ENCODE data around the gene GLYATL1B.
"Not testable (repeated sequence)": the region's sequence is repeated elsewhere in the genome, so short reads cannot be mapped to it uniquely, and the experiment has no call there.

The GLYATL1B gene, protein sequence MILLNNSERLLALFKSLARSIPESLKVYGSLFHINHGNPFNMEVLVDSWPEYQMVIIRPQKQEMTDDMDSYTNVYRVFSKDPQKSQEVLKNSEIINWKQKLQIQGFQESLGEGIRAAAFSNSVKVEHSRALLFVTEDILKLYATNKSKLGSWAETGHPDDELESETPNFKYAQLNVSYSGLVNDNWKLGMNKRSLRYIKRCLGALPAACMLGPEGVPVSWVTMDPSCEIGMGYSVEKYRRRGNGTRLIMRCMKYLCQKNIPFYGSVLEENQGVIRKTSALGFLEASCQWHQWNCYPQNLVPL

DNA sequence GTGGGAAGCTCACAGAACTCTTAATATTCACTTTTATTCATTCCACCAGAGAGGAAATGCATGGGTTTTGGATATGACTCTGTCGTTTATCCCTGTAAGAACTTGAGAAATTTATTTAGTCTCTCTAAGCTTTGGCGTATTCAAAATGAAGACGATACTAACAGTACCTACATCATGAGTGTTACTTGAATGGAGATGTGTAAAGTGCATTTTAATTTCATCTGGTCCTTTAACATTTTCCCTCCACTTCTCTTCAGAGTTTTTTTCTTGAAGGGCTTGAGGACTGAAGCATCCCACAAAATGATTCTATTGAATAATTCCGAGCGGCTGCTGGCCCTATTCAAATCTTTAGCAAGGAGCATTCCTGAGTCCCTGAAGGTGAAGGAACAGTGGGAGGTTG, at the start of gene GLYATL1B:
GLYATL1B (plus strand) TSS at position 301 of the 400 bp plus-strand sequence; CDS start at position 301, 0 bp downstream.
- DNase-seq, result not testable (repeated sequence)

DNA sequence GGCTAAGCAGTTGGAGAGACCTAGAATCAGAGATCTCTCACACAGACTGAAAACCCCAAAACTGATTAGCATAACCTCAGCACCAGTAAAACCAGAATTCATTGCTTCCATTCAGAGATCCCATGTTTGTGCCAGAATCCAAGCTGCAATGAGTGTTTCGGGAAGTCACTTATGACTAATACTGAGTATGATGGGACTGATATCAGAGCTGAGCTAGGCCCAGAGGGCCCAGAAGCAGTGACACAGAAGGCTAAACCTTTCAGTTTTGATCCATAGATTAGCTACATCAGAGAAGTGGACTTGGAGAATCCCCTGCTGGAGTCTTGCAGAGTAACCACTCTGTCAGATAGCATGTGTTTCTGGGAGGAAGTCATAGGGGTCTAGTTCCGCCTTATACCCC, 49.6 kb upstream of the GLYATL1B start:
- not testable (repeated sequence) for DNase-seq

DNA sequence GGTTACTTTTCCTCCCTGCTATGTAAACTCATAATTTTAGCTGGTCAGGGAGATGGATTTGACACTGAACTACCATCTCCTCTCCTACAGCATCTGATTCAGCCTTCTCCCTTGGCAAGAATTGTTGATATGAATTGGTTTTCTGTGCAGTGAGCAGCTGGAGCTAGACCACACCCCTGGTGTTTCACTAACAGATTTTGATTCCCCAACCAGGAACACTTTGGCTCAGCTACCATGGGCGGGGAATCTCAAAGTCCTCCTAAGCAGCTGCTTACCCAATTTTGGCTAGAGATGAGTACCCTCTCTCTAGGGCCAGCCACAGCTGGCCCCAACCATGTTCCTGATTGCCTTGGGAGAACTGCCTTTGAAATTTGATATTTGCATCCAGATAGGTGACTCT, 48.7 kb upstream of the GLYATL1B start:
- not testable (repeated sequence) for DNase-seq

DNA sequence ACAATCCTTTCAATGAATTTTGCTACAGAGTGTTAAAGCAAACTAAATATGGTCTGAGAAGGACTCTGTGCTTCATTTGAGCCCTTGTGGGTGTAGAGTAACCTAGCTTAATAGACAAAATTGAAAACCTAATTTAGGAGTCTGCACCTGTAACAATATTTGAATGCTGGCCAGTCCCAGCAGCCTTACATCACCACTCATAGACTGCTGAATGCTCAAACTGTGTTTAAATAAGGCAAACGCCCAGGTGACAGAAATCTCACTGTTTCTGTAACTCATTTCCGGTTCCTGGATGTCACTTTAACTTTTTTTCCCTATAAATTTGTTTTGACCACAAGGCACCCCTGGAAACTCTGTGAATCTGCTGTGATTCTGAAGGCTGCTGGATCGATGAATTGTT, 45.5 kb upstream of the GLYATL1B start:
- DNase-seq, result no peak

DNA sequence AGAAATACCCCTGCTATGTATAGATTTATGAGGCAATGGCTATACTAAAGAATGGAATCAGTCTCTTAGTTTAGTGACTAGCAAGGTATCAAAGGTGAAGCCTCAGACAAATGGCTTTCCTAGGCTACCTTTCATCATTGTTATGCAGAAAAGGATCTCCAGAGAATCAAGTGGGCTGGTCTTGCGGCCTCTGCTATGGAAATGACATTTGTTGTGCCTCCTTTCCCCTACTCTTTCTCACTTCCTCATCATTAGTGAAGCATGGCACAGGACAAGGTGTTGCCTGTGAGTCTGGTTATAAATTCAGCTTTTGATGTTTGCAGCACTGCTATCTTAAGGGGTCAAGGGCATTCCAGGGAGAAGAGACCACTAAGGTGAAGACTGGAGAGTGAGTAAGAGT, 34.7 kb upstream of the GLYATL1B start:
- not testable (repeated sequence) for DNase-seq

DNA sequence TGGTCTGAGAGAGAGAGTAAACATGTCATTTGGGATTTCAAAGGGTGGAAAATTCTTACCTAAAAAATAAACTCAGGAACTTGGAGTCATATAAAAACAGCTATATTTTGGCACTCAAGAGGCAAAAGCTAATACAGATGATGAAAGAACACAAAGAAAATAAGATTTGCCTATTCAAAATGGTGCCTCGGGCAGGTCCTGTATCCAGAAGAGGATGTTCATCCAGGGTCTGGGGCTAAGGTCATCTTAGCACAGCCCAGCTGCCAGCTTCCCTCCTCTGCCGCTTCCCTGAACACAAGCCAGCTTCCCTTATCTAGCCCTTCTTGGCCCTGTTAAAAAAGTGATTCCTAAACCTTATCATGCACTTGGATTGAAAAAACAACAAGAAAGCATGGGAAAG, 33.8 kb upstream of the GLYATL1B start:
- DNase-seq, result not testable (repeated sequence)

DNA sequence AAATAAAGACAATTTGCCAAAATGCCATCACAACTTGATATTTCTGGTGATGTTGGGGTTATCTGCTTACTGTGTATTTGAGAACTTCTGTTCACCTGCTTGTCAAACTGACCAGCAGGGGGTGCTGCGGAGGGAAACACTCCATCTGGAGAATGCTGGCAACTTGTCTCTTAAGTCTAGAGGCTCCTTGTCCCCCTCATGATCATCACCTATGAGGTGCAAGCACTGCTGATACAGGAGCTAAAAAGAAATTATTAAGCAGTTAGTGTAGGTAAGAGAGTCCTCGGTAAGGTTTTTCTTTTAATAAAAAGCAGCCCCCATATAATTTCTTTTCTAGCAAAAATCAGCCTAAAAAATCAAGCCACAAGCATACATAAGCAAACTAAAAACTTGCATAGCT, 32.7 kb upstream of the GLYATL1B start:
- peak; percentile 53 for DNase-seq

DNA sequence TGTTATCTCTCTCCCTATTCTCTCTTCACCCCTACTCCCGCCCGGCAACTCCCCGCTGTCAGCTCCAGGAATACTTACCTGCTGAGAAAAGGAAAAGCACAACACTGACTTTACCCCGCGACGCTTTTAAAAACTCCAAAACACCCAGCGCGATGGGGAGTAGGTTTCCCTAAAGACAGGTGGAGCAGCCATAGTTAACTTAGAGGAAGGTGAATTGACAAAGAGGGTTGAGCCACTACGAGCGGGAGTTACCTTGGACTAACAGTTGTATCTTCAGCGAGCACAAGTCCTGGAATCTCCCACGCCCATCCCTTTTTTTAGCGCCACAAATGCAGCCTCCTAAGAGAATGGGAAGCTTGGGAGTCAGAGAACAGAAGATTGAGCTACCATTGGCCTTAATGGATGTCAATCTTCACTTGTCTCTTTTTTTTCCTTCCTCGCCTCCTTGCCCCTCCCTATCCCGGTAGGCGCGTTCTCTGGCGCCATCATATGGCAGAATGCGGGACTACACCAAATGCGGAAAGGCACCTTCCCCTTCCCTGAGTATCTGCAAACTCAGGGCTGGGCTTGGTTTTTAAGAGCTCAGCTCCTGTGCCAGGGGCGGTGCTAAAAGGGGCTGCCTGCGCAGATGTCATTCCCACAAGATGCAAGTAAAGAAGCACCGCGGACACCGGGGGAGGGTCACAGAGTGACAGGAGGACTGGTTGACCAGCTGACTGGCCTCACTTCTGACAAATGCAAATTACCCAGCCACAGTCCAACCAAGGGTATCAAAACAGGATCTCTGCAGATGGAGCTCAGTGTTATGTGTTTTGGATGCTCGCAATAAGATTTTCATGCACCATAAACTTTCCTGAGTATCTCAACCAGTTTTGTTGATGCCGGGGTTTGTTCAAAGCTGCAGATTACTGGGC, 27.7 kb upstream of the GLYATL1B start:
- peak; percentile 86 for DNase-seq

DNA sequence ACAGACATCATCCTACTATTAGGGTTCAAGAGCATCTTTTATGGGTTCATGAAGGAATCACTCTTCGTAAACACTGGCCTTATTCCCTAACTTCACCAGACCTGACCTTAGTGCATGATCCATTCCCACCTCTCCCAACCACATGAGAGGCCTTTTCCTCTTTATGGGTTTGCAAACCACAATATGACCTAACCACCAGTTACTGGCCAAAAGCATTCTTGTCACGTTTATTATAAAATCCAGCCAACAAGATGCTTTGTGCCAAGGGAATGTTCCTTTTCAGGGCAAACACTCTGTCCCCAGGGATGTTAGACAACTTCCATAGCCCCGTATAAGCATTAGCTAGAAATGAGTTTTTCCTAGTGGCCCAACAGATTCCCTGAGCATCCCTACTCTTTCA, 26.0 kb upstream of the GLYATL1B start:
- DNase-seq, result not testable (repeated sequence)

DNA sequence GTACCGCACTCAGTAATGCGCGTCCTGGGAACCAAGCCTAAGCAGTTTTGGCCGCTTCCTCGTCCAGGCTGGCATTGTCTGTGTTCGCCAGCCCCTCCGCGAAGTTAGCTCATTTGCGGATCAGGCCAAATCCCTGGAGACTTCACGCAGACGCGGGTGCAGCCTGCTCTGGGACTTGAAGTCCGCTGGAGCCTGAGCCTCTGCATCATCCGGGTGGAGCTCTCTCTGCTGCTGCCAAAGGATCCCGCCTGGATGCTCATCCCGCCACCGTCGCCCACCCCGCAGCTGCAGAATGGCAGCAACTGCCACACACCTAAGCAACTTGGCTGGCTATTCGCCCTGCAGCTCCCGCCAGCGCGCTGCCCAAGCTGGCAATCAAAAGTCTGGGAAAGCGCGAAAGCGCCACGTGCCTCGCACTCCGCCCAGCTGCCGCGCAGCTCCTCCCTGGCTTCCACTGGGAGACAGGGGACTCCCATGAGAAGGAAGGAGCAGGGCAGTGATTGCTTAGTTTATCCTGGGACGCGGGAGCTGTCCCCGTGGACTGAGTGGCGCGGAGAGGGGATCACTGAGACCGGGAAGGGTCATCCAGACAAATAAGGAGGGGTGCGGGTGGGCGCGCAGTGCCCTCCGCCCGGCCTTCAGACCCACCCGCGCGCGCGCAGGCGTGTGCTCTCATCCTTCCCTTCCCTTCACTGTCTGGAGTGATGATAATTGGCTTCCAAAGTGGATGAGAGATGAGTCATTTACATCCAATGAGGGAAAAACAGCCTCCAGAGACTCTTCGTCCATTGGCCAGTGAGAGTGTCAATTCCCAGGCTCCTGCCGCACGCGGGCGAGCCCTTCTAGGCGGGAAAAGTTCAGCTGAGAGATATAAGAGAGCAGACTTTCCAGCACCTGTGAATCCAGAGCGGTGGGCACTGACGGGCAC, 23.2 kb upstream of the GLYATL1B start:
- DNase-seq, result no peak

DNA sequence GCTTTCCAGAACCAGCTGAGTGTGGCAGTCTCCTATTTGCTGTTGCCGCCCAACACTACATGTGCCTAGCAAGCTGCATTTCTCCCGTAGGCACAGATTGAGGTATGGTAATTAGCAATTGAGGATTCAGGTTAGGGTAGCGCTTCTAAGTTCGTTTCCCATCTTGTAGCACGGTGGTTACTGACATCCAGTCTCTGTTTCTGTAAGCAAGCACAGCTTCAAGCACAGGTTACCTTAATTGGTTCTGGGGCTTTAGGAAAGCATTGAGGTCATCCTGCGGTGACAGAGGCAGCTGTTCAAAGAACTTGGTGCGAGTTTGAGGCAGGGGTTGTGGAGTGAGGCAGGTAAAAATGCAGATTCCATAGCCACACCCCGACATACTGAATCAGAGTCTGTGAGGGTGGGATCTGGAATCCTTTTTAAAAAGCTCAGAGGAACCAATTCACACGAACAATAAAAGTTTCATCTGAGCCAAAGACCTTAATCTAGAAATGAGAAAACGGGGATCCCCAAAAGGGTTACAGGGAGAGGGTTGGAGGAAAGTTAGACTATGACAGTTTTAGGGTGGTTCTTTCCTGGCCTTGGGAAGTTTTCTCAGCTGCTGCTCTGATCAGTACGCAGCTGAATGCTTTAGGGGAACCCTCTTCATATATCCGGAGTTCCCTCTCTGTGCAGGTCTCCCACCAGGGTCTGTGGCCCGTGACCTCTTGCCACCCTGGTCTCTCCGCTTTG, 21.9 kb upstream of the GLYATL1B start:
- DNase-seq, result not testable (repeated sequence)

DNA sequence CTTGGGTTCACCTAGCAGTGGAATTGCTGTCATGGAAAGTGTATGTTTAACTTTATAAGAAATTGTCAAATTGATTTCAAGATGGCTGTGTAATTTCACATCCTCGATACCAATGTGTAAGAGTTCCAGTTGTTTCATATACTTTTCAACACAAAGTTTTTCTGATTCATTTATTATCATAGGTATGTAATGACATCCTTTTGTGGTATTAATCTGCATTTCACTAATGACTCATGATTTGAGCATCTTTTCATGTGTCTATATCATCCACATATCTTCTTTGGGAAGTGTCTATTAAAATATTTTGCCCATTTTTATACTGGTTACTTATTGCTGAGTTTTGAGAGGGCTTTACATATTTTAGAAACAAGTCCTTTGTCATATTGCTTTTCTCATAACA, 17.0 kb upstream of the GLYATL1B start:
- DNase-seq, result peak; percentile 3

DNA sequence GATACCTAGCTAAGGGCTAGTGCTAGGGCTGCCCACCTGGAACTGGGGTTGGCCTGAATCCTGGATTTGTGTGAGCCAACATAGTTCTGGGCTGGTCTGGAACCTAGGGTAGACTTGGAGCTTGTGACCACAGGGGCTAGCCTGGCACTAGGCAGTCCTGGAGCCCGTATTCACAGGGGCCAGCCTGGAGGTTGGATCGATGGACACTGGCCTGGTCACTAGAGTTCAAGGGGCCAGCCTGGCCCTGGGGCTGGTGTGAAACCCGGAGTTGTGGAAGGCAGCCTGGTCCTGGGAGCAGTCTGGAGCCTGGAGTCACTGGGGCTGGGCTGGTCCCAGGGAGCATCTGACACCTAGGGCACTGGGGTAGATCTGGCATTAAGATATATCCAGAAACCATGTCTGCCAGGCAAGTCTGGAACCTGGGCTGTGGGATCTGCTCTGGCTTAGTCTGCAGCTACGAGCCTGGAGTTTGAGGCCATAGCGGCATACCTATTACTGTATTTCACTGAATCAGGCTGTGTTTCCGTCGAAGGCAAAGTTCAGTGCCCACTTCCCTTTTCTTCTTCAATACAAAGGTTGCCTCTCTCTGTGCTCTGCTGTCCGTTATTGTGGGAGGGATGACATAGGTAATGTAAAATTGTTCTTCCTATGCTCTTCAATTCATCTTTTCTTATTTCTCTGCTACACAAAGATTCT, 9.1 kb upstream of the GLYATL1B start:
- no peak for DNase-seq

DNA sequence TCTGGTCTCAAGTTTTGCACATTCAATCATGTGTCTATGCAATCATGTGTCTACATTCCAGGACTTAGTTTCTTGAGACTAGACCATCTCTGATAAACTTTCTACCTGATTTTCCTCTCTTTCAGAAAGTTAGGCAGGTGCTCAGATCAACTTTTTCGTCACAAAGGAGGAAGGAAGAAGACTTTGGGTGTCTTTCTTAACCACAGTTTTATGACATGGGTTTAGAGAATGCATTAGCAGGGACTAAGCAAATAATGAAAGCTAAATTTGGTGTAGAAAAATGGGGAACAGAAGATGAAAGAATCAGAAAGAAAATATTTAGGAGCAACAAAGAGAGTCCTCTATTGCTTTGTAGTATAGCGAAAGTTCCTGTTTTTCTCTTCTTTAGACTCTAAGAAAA, 7.7 kb upstream of the GLYATL1B start:
- DNase-seq, result no peak

DNA sequence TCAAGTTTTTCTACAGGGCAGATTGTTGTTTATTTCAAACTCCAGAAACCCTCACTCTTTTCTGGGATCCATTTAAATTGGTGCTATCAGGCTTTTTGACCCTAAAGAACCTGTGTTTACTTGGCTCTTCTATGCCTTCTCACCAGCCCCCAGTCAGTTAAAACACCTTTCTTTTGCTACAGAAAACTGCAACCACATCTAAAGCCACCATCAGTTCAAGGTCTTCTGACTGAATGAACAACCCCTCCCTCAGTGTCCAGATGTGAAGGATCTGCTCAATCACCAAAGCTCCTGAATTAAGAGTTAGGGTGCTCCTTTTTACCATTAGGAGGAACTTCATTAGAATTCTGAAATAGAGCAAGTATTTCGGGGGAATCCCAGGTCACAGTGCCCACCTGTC, 7.0 kb upstream of the GLYATL1B start:
- no peak for DNase-seq

DNA sequence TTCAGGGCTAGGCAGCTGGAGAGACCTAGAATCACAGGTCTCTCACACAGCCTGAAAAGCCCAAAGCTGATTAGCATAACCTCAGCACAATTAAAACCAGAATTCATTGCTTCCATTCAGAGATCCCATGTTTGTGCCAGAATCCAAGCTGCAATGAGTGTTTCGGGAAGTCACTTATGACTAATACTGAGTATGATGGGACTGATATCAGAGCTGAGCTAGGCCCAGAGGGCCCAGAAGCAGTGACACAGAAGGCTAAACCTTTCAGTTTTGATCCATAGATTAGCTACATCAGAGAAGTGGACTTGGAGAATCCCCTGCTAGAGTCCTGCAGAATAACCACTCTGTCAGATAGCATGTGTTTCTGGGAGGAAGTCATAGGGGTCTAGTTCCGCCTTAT, 5.7 kb upstream of the GLYATL1B start:
- DNase-seq, result not testable (repeated sequence)

DNA sequence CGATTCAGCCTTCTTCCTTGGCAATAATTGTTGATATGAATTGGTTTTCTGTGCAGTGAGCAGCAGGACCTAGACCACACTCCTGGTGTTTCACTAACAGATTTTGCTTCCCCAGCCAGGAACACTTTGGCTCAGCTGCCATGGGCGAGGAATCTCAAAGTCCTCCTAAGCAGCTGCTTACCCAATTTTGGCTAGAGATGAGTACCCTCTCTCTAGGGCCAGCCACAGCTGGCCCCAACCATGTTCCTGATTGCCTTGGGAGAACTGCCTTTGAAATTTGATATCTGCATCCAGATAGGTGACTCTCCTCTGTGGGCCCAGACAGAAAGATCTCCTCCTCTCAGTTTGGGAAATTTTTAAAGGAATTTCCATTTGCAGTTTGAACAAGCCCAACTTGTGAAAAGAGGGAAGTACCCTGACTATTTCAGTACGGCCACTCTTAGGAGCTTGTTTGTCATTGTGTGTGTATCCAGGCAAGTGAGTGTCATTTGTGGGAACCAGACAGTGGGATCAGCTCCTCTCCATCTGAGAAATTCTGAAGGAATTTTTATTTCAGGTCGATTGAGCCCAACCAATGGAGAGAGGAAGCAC, 4.6 kb upstream of the GLYATL1B start:
- not testable (repeated sequence) for DNase-seq

DNA sequence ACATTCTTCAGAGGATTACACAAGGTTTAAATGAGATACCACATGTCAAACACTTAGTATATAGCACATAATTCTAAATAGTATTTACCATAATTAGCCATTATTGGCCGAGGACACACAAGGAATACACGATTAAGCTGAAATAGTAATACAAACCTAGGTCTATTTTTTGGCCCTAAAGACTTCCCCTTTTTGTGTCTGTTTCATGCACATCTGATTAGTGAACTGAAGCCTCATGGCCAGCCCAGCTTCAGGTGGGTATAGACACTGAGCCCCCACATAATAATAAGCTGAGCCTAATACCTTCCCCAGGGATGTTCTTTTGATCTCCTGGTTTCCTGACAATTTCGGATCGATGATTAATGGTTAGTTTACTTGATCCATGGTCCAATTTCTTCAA, 2.1 kb downstream of the GLYATL1B start:
- DNase-seq, result no peak

DNA sequence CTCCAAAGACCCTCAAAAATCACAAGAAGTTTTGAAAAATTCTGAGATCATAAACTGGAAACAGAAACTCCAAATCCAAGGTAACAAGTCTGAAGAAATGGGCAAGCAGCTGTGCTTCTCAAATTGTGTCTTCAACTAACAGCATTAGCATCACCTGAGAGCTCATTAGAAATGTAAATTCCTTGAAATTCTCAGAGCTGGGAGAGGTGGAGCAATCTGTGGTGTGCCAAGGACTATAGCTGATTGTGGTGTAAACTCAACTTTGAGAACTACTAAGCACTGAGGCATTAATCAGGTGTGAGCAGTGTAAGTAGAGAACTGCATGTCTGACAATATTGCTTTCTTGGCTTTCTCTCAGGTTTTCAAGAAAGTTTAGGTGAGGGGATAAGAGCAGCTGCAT, 7.5 kb downstream of the GLYATL1B start:
- not testable (repeated sequence) for DNase-seq

DNA sequence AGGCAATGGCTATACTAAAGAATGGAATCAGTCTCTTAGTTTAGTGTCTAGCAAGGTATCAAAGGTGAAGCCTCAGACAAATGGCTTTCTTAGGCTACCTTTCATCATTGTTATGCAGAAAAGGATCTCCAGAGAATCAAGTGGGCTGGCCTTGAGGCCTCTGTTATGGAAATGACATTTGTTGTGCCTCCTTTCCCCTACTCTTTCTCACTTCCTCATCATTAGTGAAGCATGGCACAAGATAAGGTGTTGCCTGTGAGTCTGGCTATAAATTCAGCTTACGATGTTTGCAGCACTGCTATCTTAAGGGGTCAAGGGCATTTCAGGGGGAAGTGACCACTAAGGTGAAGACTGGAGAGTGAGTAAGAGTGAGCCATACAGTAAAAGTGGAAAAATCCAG, 9.1 kb downstream of the GLYATL1B start:
- DNase-seq, result not testable (repeated sequence)

DNA sequence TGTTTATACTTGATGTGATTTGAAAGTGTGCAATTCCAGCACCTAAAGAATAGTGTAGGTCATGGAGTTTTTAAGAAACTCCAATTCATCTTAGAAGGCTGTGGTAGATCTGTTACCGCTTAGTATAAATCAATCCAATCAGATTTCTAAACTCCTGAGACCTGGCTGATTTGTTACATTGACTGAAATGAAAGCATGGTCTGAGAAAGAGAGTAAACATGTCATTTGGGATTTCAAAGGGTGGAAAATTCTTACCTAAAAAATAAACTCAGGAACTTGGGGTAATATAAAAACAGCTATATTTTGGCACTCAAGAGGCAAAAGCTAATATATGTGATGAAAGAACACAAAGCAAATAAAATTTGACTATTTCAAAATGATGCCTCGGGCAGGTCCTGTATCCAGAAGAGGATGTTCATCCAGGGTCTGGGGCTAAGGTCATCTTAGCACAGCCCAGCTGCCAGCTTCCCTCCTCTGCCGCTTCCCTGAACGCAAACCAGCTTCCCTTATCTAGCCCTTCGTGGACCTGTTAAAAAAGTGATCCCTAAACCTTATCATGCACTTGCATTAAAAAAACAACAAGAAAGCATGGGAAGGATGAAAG, 10.0 kb downstream of the GLYATL1B start:
- not testable (repeated sequence) for DNase-seq

All from fibroblast of upper back skin (primary cell).